Vagina (tissue), 2 donors: Measurements from ENCODE around the gene CALML4.

ENCODE experiments used
- POLR2A ChIP-seq, 2 donors: fragments of 450-650 bp; IDR thresholded peaks; one replicate each; pipeline ENCODE4 v1.6.1; 2017; ENCODE audit warnings: antibody characterized with exemption in 2 of 2, mild to moderate bottlenecking in 2 of 2, moderate library complexity in 2 of 2
- POLR2AphosphoS5 ChIP-seq, 2 donors: sonication (generic); formaldehyde crosslinking; IDR thresholded peaks; one replicate each; pipeline ENCODE4 v1.9.0; 2017; ENCODE audit warnings: antibody characterized with exemption in 2 of 2, mild to moderate bottlenecking in 2 of 2, low read depth in 1 of 2; ENCODE audit not compliant: insufficient read depth in 1 of 2
- TF ChIP-seq, protein P1 (sequence below), 3 experiments: fragments of 450-650 bp in 2 of 3; fragments of 200-600 bp in 1 of 3; sonication (generic) in 1 of 3; IDR thresholded peaks; one replicate each; pipeline ENCODE4 v1.5.1; 2017 to 2019; ENCODE audit warnings: antibody characterized with exemption in 3 of 3, mild to moderate bottlenecking in 2 of 3, moderate library complexity in 2 of 3

DNA sequence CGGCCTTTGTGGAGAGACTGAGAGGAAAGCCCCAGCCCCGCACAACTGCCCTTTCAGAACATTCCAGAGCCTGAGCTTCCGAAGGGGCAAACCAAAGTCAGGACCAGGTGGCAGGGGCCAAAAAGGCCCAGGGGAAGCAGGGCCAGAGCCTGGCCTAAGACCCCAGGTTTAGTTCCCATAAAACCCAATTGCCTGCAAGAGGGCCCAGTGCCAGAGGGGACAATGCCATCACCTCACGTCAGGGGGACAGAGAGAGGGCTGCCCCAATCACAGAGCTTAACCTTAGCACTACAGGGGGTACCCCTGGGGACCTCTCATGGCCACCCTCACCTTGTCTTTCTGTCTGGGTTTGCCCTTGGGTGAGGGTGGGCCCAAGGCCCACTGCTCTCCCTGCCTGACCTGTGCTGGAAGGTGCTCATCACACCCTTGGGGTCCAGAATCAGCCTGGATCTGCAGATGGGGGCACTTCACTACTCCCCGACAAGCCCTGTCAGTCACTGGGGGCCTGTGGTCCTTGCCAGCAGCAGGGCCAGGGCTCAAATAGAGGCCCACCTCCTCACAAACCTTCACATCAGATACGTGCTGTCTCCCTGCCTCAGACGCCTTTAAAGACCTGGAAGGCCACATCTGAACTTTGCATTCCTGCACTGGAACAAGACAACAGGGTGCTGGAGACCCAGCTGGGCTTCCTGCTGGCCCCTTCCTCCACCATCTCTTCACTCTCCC is 3.8 kb downstream of the CALML4 start:
- TF ChIP-seq, protein P1, sequence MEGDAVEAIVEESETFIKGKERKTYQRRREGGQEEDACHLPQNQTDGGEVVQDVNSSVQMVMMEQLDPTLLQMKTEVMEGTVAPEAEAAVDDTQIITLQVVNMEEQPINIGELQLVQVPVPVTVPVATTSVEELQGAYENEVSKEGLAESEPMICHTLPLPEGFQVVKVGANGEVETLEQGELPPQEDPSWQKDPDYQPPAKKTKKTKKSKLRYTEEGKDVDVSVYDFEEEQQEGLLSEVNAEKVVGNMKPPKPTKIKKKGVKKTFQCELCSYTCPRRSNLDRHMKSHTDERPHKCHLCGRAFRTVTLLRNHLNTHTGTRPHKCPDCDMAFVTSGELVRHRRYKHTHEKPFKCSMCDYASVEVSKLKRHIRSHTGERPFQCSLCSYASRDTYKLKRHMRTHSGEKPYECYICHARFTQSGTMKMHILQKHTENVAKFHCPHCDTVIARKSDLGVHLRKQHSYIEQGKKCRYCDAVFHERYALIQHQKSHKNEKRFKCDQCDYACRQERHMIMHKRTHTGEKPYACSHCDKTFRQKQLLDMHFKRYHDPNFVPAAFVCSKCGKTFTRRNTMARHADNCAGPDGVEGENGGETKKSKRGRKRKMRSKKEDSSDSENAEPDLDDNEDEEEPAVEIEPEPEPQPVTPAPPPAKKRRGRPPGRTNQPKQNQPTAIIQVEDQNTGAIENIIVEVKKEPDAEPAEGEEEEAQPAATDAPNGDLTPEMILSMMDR (IDR thresholded peaks at IDR 0.05): no peak
- TF ChIP-seq POLR2AphosphoS5 (IDR thresholded peaks at IDR 0.05; ENCODE audit: insufficient read depth in 1 of 2, low read depth in 1 of 2) (no peak), POLR2A (IDR thresholded peaks at IDR 0.05) (no peak)
